ENCODE data around the gene NTN5.
"Not testable (repeated sequence)": the region's sequence is repeated elsewhere in the genome, so short reads cannot be mapped to it uniquely, and the experiment has no call there.

Gene NTN5

GRCh38 chr19:48672994-48673393 lies at the start of gene NTN5:
TSS of gene NTN5 (minus strand) at chr19:48673017. CDS start at chr19:48670986, 2,031 bp downstream.
- DNase-seq: no peak

DNA sequence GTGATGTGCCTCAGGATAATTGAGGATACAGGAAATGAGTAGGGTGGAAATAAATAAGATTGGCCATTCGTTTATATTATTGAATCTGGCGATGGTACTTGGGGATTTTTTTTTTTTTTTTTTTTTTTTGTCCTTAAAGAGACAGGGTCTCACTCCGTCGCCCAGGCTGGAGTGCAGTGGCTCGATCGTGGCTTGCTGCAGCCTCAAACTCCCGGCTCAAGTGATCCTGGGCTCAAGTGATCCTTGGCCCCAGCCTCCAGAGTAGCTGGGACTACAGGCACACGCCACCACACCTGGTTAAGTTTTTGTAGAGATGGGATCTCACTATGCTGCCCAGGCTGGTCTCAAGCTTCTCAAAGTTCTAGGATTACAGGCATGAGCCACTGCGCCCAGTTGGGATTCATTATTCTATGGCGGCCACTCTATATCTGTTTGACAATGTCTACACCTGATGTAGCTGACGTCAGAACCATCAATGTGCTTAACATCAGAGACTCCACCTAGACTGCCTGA lies 49.4 kb upstream of the NTN5 start:
- no peak for DNase-seq

DNA sequence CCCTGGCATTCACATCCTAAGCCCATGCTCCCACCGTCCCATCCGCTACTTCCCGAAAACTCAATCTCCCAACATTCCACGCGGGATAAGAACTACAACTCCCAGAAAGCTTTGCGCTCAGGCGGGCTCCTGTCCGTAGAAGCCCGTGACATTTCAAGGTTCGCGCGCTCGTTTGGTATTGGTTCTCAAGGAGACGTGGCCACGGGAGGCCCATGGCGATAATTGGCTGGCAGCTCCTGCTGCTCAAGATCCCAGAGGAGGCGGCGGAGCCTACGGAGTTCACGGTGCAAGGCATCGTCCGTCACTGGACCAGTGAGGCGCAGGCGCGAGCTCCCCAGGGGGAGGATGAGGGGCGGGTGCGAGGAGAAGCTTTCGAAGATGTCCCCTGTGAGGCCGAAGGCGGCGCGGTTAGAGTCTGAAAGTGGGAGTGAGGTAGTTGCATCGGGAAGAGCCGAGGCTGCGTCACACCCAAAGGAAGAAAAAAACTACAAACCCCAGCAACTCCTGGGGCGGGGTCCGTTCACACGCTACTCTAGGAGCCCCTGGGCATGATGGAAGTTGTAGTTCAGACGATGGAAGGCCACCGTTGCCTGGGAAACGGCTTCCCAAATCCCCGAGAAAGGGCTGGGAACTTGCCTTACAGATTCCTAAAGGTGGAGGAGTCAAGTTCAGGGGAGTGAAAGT lies 47.9 kb upstream of the NTN5 start:
- DNase-seq: peak; percentile 98 to 99

DNA sequence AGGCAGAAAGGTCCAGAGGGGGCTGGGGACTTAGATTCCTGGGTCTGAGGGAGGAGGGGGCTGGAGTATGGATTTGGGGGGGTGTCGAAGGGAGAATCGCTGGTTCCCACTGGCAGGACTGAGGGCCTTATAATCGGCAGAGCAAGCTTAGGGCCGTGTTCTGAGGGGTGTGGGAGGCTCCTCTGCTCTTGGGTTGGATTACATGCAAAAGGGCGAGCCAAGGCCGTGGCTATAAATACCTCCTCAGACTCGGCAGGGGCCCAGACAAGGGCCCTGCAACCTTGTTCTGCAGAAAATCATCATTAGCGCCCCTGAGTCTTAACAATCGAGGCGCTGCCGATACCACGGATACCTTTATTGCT lies 47.4 kb upstream of the NTN5 start:
- no peak for DNase-seq

- DNase-seq: no peak
Measured at GRCh38 chr19:48719263-48720171, 46.7 kb upstream of the NTN5 start, which contains the start of gene MAMSTR. TSS of gene MAMSTR (minus strand) at chr19:48719725. CDS start at chr19:48719031, 694 bp downstream.

GRCh38 chr19:48718711-48719231 lies 46.0 kb upstream of the NTN5 start:
- no peak for DNase-seq

- DNase-seq: not testable (repeated sequence)
Measured at GRCh38 chr19:48718106-48718505, 45.3 kb upstream of the NTN5 start.

GRCh38 chr19:48716562-48717291 lies 43.9 kb upstream of the NTN5 start:
- no peak for DNase-seq

GRCh38 chr19:48715681-48716171 lies 42.9 kb upstream of the NTN5 start:
- DNase-seq: no peak

GRCh38 chr19:48714759-48715675 lies 42.2 kb upstream of the NTN5 start:
- DNase-seq: no peak

DNA sequence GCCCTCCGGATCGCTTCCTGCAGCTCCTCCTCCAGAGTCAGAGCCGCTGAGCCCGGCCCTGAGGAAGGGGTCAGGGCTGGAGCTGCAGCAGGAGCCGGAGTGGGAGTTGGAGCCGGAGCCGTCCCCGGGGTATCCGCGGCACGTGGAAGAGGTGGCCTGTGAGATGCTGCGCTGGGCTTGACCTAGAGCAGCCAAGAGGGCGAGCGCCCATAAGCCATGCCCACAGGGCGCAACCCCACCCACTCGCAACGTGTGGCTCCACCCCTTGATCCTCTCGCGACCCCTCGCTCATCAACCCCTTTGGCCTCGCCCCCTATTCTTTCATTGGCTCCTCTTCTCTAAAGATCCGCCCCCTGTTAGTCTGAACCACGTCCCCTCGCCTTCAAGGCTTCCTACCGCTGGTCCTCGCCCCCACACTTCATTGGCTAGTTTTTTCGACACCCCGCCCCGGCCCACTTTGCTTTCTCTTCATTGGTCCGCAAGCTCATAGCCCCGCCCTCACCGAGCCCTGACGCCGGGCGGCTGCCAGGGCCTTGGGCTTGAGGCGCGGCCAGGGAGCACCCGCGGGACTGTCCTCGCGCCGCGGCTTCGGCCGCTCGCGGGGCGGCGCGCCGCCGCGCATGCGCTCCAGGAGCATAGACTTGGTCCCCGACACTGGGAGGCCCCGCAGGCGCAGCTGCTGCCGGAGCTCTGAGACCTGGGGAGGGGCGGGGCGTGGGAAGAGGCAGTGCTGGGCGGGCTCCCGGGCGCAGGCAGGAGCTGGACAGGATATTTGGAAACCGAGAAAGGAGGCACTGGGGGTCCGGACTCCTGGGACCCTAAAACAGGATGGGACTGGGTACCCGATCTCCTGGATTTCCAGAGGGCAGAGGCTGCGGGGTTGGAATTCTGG lies 41.3 kb upstream of the NTN5 start:
- peak; percentile 99 to 100 for DNase-seq

- peak; percentile 31 to 50 for DNase-seq
Measured at GRCh38 chr19:48713041-48713863, 40.4 kb upstream of the NTN5 start.

DNA sequence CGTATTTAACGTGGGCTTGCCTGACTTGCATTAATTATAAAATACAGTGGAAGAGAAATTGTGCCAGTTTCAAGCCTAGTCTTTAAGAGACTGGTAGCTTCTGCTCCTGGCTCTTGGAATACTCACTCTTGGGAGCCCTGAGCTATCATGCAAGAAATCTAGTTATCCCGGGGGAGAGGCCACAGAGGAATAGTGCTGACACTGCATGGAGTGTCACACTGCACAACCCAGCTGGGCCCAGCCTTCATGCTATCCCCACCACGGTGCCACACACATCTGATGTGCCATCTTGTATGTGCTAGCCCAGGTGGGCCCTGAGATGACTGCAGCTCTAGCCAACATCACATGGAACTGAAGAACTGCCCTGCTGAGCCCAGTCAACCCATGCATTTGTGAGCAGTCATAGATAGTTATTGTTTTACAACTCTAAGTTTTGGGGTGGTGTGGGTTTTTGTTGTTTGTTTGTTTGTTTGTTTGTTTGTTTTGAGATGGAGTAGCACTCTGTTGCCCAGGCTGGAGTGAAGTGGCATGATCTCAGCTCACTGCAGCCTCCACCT lies 38.4 kb upstream of the NTN5 start:
- DNase-seq: no peak

- DNase-seq: no peak
Measured at GRCh38 chr19:48708471-48708870, 35.7 kb upstream of the NTN5 start.

GRCh38 chr19:48705431-48705830 lies 32.6 kb upstream of the NTN5 start:
- no peak for DNase-seq

GRCh38 chr19:48703316-48703715 lies 30.5 kb upstream of the NTN5 start:
- DNase-seq: no peak

- no peak for DNase-seq
Measured at GRCh38 chr19:48702701-48703100, 29.9 kb upstream of the NTN5 start.

GRCh38 chr19:48698046-48698445 lies 25.2 kb upstream of the NTN5 start:
- DNase-seq: peak; percentile 31 to 35

- DNase-seq: no peak
Measured at GRCh38 chr19:48696353-48697010, 23.7 kb upstream of the NTN5 start.

Measured in Kasumi-1 (cell line).